ENCODE measurements around the gene CATSPERZ.

Gene CATSPERZ

GRCh38 chr11:64264371-64264852 lies 35.7 kb upstream of the CATSPERZ start:
- DNase-seq (ENCODE audit: low read depth), result no peak
- H3K4me3 ChIP-seq (ENCODE audit: low read depth, low read length), result no peak overlapping the region
- no peak for TF ChIP-seq CTCF (IDR thresholded peaks at IDR 0.05; ENCODE audit: control insufficient read depth, extremely low read depth, insufficient read depth)

GRCh38 chr11:64265176-64266160 lies 34.7 kb upstream of the CATSPERZ start:
- TF ChIP-seq CTCF (IDR thresholded peaks at IDR 0.05; ENCODE audit: control insufficient read depth, extremely low read depth, insufficient read depth), result no peak
- no peak for DNase-seq (ENCODE audit: low read depth)
- H3K4me3 ChIP-seq (ENCODE audit: low read depth, low read length), result no peak overlapping the region

- no peak for TF ChIP-seq CTCF (IDR thresholded peaks at IDR 0.05; ENCODE audit: control insufficient read depth, extremely low read depth, insufficient read depth)
- H3K4me3 ChIP-seq (ENCODE audit: low read depth, low read length), result no peak overlapping the region
- DNase-seq (ENCODE audit: low read depth), result no peak
Observed at GRCh38 chr11:64266339-64266738, 33.8 kb upstream of the CATSPERZ start.

- no peak overlapping the region for H3K4me3 ChIP-seq (ENCODE audit: low read depth, low read length)
- no peak for TF ChIP-seq CTCF (IDR thresholded peaks at IDR 0.05; ENCODE audit: control insufficient read depth, extremely low read depth, insufficient read depth)
- DNase-seq (ENCODE audit: low read depth), result no peak
Observed at GRCh38 chr11:64267207-64267945, 32.8 kb upstream of the CATSPERZ start.

- H3K4me3 ChIP-seq (ENCODE audit: low read depth, low read length), result peak overlapping the region; percentile 59
- TF ChIP-seq CTCF (IDR thresholded peaks at IDR 0.05; ENCODE audit: control insufficient read depth, extremely low read depth, insufficient read depth), result no peak
- DNase-seq (ENCODE audit: low read depth), result no peak
Observed at GRCh38 chr11:64268025-64268892, 31.9 kb upstream of the CATSPERZ start.

GRCh38 chr11:64268893-64269539 lies 31.1 kb upstream of the CATSPERZ start:
- TF ChIP-seq CTCF (IDR thresholded peaks at IDR 0.05; ENCODE audit: control insufficient read depth, extremely low read depth, insufficient read depth), result no peak
- DNase-seq (ENCODE audit: low read depth), result no peak
- peak overlapping the region; percentile 59 for H3K4me3 ChIP-seq (ENCODE audit: low read depth, low read length)
